CD14-positive monocyte (primary cell): Measurements from ENCODE around the gene CDC26. TPM values are rescaled to one million over a fixed set of nuclear protein-coding genes. Genes with fewer than 3 reads are reported as not detected.
A peak's percentile ranks its signal among the peaks of the same experiment; 100 is the strongest.

ENCODE experiments used
- DNase-seq, 3 donors: peaks; one replicate each; pipeline ENCODE4 v3.0.0-alpha.2; 2011 to 2022
- H2AFZ ChIP-seq: 2 replicates; pipeline ENCODE4 v1.6.0; 2012; ENCODE audit warnings: mild to moderate bottlenecking, low read depth, low read length, inconsistent platforms; ENCODE audit not compliant: insufficient read depth, poor library complexity, severe bottlenecking
- H3K27ac ChIP-seq, 2 donors: 1 replicate in 1 of 2; 2 replicates in 1 of 2; pipeline ENCODE4 v1.5.1; 2012 to 2013; ENCODE audit warnings: low read length in 2 of 2, control low read depth in 1 of 2, inconsistent platforms in 1 of 2, low read depth in 1 of 2, mild to moderate bottlenecking in 1 of 2
- H3K27me3 ChIP-seq, 2 donors: one replicate each; pipeline versions ENCODE4 v1.6.0 to v1.6.1; 2011 to 2013; ENCODE audit warnings: low read length in 2 of 2; ENCODE audit not compliant: control insufficient read depth in 2 of 2, insufficient read depth in 2 of 2
- H3K36me3 ChIP-seq, 2 donors: replicated peaks in 1 of 2; 1 replicate in 1 of 2; 2 replicates in 1 of 2; pipeline versions ENCODE4 v1.5.1 to v1.6.1; 2012 to 2013; ENCODE audit warnings: low read length in 2 of 2, control low read depth in 1 of 2, inconsistent platforms in 1 of 2, mild to moderate bottlenecking in 1 of 2; ENCODE audit not compliant: insufficient read depth in 2 of 2, control insufficient read depth in 1 of 2
- H3K4me1 ChIP-seq, 2 donors: 1 replicate in 1 of 2; 2 replicates in 1 of 2; pipeline versions ENCODE4 v1.5.1 to v1.6.1; 2012 to 2013; ENCODE audit warnings: low read length in 2 of 2, control low read depth in 1 of 2, inconsistent platforms in 1 of 2, mild to moderate bottlenecking in 1 of 2, moderate library complexity in 1 of 2; ENCODE audit not compliant: insufficient read depth in 2 of 2, control insufficient read depth in 1 of 2
- H3K4me2 ChIP-seq: replicated peaks from 2 replicates; pipeline ENCODE3; 2012; ENCODE audit warnings: low read length, moderate library complexity, mild to moderate bottlenecking; ENCODE audit not compliant: poor library complexity, severe bottlenecking; ENCODE audit errors: extremely low read depth
- H3K4me3 ChIP-seq, 3 experiments: fragments of 200-600 bp in 1 of 3; sonication (generic) in 1 of 3; replicated peaks in 1 of 3; 1 replicate in 2 of 3; 2 replicates in 1 of 3; pipeline ENCODE4 v1.5.1; 2011 to 2013; ENCODE audit warnings: low read length in 3 of 3, mild to moderate bottlenecking in 3 of 3, control low read depth in 2 of 3, low read depth in 2 of 3, inconsistent platforms in 1 of 3, moderate library complexity in 1 of 3
- H3K79me2 ChIP-seq: 2 replicates; pipeline ENCODE4 v1.6.0; 2012; ENCODE audit warnings: mild to moderate bottlenecking, control low read depth, inconsistent platforms, low read length, moderate library complexity; ENCODE audit not compliant: insufficient read depth
- H3K9ac ChIP-seq: 2 replicates; pipeline ENCODE4 v1.6.0; 2017; ENCODE audit warnings: low read length, mild to moderate bottlenecking; ENCODE audit not compliant: insufficient read depth, poor library complexity, severe bottlenecking
- H3K9me3 ChIP-seq, 2 donors: replicated peaks in 1 of 2; 1 replicate in 1 of 2; 2 replicates in 1 of 2; pipeline versions ENCODE4 v1.5.1 to v1.6.1; 2012 to 2013; ENCODE audit warnings: low read length in 2 of 2, control low read depth in 1 of 2; ENCODE audit not compliant: control insufficient read depth in 1 of 2, insufficient read depth in 1 of 2
- H4K20me1 ChIP-seq: 2 replicates; pipeline ENCODE4 v1.6.0; 2012; ENCODE audit warnings: mild to moderate bottlenecking, low read length, control low read depth, moderate library complexity; ENCODE audit not compliant: insufficient read depth
- H3K27ac Mint-ChIP-seq, 7 donors: one replicate each; pipeline ENCODE4 v1.8.0; 2020; ENCODE audit warnings: mild to moderate bottlenecking in 7 of 7, mixed read lengths in 7 of 7, moderate library complexity in 6 of 7, inconsistent platforms in 2 of 7
- H3K27me3 Mint-ChIP-seq, 3 donors: one replicate each; pipeline ENCODE4 v1.8.0; 2021 to 2022; ENCODE audit warnings: low read depth in 3 of 3, mild to moderate bottlenecking in 3 of 3, mixed read lengths in 3 of 3, moderate library complexity in 3 of 3, inconsistent platforms in 1 of 3
- H3K36me3 Mint-ChIP-seq, 2 donors: one replicate each; pipeline ENCODE4 v1.8.0; 2020; ENCODE audit warnings: mixed read lengths in 2 of 2, inconsistent platforms in 1 of 2, mild to moderate bottlenecking in 1 of 2
- H3K4me1 Mint-ChIP-seq: one replicate; pipeline ENCODE4 v1.8.0; 2020; ENCODE audit warnings: mild to moderate bottlenecking, mixed read lengths
- H3K4me3 Mint-ChIP-seq, 2 donors: one replicate each; pipeline ENCODE4 v1.8.0; 2020; ENCODE audit warnings: mild to moderate bottlenecking in 2 of 2, mixed read lengths in 2 of 2, moderate library complexity in 1 of 2
- H3K9me3 Mint-ChIP-seq, 7 donors: one replicate each; pipeline ENCODE4 v1.8.0; 2020 to 2022; ENCODE audit warnings: mixed read lengths in 7 of 7, mild to moderate bottlenecking in 6 of 7, moderate library complexity in 6 of 7, inconsistent platforms in 2 of 7
- CTCF ChIP-seq: fragments of 200-600 bp; IDR thresholded peaks from one replicate; pipeline ENCODE4 v1.8.0; 2022; ENCODE audit warnings: antibody characterized with exemption, mild to moderate bottlenecking
- WGBS: methylation state at CpG from one replicate; pipeline ENCODE4 v1.1.5; 2013; ENCODE audit warnings: missing lambda C conversion rate; ENCODE audit not compliant: insufficient coverage; 5-methylcytosine and 5-hydroxymethylcytosine counted together
- intact Hi-C, 2 donors: fragments of 100-400 bp; cut with micrococcal nuclease; formaldehyde crosslinking; loops; one replicate each; pipeline versions ENCODE4 v1.15.0 to v1.15.1; 2023
- polyA plus RNA-seq, 3 donors: library from polyadenylated mRNA; depleted of rRNA in 1 of 3; unstranded in 2 of 3; stranded (reverse) in 1 of 3; fragments of 300-500 nt in 2 of 3; fragments of >200 nt in 1 of 3; fragmentation: Illumina TruSeq in 2 of 3; gene quantifications; 1 replicate in 2 of 3; 2 replicates in 1 of 3; pipeline ENCODE4 v1.2.3, GENCODE V29; 2012 to 2021

The CDC26 gene
- polyA plus RNA-seq, 3 donors, result 17.9 to 87.8 (median 77.8) TPM

- Mint-ChIP-seq H3K9me3 (no peaks in the 10 kb centered on the region), H3K27me3 (no peaks in the 10 kb centered on the region), H3K27ac (peak overlapping the region in 5 of 7 donors; percentile 12 to 65 (median 24)), H3K36me3 (peaks cover 57 to 61% of the 10 kb centered on the region in 2 donors), H3K4me3 (no peak overlapping the region), H3K4me1 (peaks cover 7% of the 10 kb centered on the region)
- 70% methylated on average over 2 of the region's 4 CpGs for WGBS
- H3K4me2 ChIP-seq, result no peak overlapping the region
- peaks cover 6% of the 10 kb centered on the region for H4K20me1 ChIP-seq
- no peak overlapping the region for H3K27ac ChIP-seq
- peaks cover 56 to 63% of the 10 kb centered on the region in 2 donors for H3K36me3 ChIP-seq
- no peak for DNase-seq
- H3K27me3 ChIP-seq, result no peaks in the 10 kb centered on the region
- peaks cover 13 to 20% of the 10 kb centered on the region in 2 donors for H3K4me1 ChIP-seq
- H2AFZ ChIP-seq, result no peak overlapping the region
- H3K79me2 ChIP-seq, result peaks cover 50% of the 10 kb centered on the region
- intact Hi-C loops, result loop anchor here (5.0 kb wide), 3 partner anchors 133 to 378 kb away; partner anchors contain the start of genes C9orf43 (in 1 of the 2) and POLE3 (in 1 of the 2)
- no peak overlapping the region for H3K4me3 ChIP-seq
- TF ChIP-seq CTCF, result no peak
- no peak overlapping the region for H3K9ac ChIP-seq
- no peaks in the 10 kb centered on the region for H3K9me3 ChIP-seq
Observed at GRCh38 chr9:113278840-113279239, 3.5 kb upstream of the CDC26 start.

- intact Hi-C loops, result loop anchor here (2.0 to 5.0 kb wide), 6 partner anchors 54 to 383 kb away; partner anchors contain the start of genes C9orf43 (in 1 of the 2), FKBP15 (in 1 of the 2), POLE3 (in 1 of the 2) and SLC31A1 (in 1 of the 2)
- Histone ChIP-seq H2AFZ (peak overlapping the region; percentile 87), H3K36me3 (peaks cover 52 to 62% of the 10 kb centered on the region in 2 donors), H3K27me3 (no peaks in the 10 kb centered on the region), H3K4me2 (peak overlapping the region; percentile 85), H3K4me3 (peak overlapping the region; percentile 84 to 87 (median 86)), H3K9me3 (no peaks in the 10 kb centered on the region), H3K4me1 (peaks cover 13 to 20% of the 10 kb centered on the region in 2 donors), H3K79me2 (peaks cover 56% of the 10 kb centered on the region), H3K9ac (peak overlapping the region; percentile 95), H4K20me1 (peaks cover 10% of the 10 kb centered on the region), H3K27ac (peak overlapping the region; percentile 91 to 98)
- under 1% methylated on average over 11 of the region's 15 CpGs for WGBS
- Mint-ChIP-seq H3K27me3 (no peaks in the 10 kb centered on the region), H3K4me1 (peaks cover 7% of the 10 kb centered on the region), H3K27ac (no peak overlapping the region), H3K4me3 (no peak overlapping the region), H3K9me3 (no peaks in the 10 kb centered on the region), H3K36me3 (peaks cover 48 to 55% of the 10 kb centered on the region in 2 donors)
- TF ChIP-seq CTCF, result peak; percentile 86
- peak; percentile 43 to 74 (median 67) for DNase-seq
Observed at GRCh38 chr9:113274474-113275156, 757 bp downstream of the CDC26 start.
